OCI-LY3 (cell line): ENCODE results near the gene CDA.

ENCODE experiments used
- H2AFZ ChIP-seq: fragments of 200-600, 300-600 bp; shearing (Covaris generic); 2 replicates; pipeline ENCODE4 v1.6.0; 2014; ENCODE audit warnings: antibody characterized with exemption, low read depth, low read length
- H3K27ac ChIP-seq: fragments of 200-600, 300-600 bp; sonication (generic); 2 replicates; pipeline ENCODE4 v1.5.1; 2014; ENCODE audit warnings: mild to moderate bottlenecking, low read length, moderate library complexity, mixed read lengths
- H3K27me3 ChIP-seq: fragments of 200-600, 300-600 bp; sonication (generic); 2 replicates; pipeline ENCODE4 v1.6.1; 2014; ENCODE audit warnings: low read depth, low read length, mixed read lengths
- H3K36me3 ChIP-seq: fragments of 200-600, 300-600 bp; sonication (generic); replicated peaks from 2 replicates; pipeline ENCODE3; 2014; ENCODE audit warnings: low read depth, low read length, mixed read lengths
- H3K4me1 ChIP-seq: fragments of 300-600, 200-600 bp; sonication (generic); 2 replicates; pipeline ENCODE4 v1.6.1; 2014; ENCODE audit warnings: low read length, mixed read lengths
- H3K4me2 ChIP-seq: fragments of 200-600, 300-600 bp; sonication (generic); 2 replicates; pipeline ENCODE4 v1.6.1; 2014; ENCODE audit warnings: low read length, mixed read lengths
- H3K4me3 ChIP-seq: fragments of 300-600, 200-600 bp; sonication (generic); 2 replicates; pipeline ENCODE4 v1.5.1; 2014; ENCODE audit warnings: antibody characterized with exemption, mild to moderate bottlenecking, low read length, moderate library complexity
- H3K79me2 ChIP-seq: fragments of 300-600, 200-600 bp; shearing (Covaris generic); 2 replicates; pipeline ENCODE4 v1.6.1; 2014; ENCODE audit warnings: mild to moderate bottlenecking, low read length, mixed read lengths
- H3K9ac ChIP-seq: fragments of 300-600, 200-600 bp; shearing (Covaris generic); 2 replicates; pipeline ENCODE4 v1.6.0; 2014; ENCODE audit warnings: mild to moderate bottlenecking, low read length, moderate library complexity
- H3K9me3 ChIP-seq: fragments of 200-600, 300-600 bp; shearing (Covaris generic); 2 replicates; pipeline ENCODE4 v1.6.1; 2014; ENCODE audit warnings: low read length, mixed read lengths; ENCODE audit not compliant: insufficient read depth
- H4K20me1 ChIP-seq: fragments of 200-600, 300-600 bp; sonication (generic); 2 replicates; pipeline ENCODE4 v1.6.1; 2016; ENCODE audit warnings: low read length, mixed read lengths; ENCODE audit not compliant: insufficient read depth
- EZH2phosphoT487 ChIP-seq: fragments of 200-600 bp; shearing (Covaris generic); IDR thresholded peaks from 2 replicates; pipeline ENCODE4 v1.6.1; 2018; ENCODE audit warnings: antibody characterized with exemption, mixed run types, low read depth
- TF ChIP-seq, protein P1 (sequence below): fragments of 200-600, 300-600 bp; sonication (generic); IDR thresholded peaks from 2 replicates; pipeline ENCODE4 v1.5.1; 2014; ENCODE audit warnings: antibody characterized with exemption, low read length, low read depth

Gene CDA

DNA sequence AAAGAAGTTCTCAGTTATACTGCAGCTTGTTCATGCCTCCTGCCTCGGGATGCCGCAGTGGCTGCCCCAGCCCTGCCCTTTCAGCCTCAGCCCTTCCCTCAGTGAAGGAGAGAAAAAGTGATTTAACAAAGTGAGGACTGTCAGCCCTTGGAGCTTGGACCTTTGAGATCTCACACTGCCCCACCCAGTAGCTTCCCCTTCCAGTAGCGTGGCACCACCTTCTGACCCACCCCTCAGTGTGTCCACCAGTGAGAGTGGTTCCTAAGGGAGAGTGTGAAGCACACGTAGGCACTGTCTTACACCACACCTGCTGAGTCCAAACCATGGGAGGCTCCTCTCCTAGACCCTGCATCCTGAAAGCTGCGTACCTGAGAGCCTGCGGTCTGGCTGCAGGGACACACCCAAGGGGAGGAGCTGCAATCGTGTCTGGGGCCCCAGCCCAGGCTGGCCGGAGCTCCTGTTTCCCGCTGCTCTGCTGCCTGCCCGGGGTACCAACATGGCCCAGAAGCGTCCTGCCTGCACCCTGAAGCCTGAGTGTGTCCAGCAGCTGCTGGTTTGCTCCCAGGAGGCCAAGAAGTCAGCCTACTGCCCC, at the start of gene CDA:
Gene CDA, plus strand, starts transcription at position 464 of the 592 bp plus-strand sequence. Its CDS starts 33 bp downstream, at position 497.
- no peaks in the 10 kb centered on the region for H3K36me3 ChIP-seq
- no peak within 1 kb of the TSS for H3K9ac ChIP-seq
- no peak for TF ChIP-seq EZH2phosphoT487
- TF ChIP-seq, protein P1, sequence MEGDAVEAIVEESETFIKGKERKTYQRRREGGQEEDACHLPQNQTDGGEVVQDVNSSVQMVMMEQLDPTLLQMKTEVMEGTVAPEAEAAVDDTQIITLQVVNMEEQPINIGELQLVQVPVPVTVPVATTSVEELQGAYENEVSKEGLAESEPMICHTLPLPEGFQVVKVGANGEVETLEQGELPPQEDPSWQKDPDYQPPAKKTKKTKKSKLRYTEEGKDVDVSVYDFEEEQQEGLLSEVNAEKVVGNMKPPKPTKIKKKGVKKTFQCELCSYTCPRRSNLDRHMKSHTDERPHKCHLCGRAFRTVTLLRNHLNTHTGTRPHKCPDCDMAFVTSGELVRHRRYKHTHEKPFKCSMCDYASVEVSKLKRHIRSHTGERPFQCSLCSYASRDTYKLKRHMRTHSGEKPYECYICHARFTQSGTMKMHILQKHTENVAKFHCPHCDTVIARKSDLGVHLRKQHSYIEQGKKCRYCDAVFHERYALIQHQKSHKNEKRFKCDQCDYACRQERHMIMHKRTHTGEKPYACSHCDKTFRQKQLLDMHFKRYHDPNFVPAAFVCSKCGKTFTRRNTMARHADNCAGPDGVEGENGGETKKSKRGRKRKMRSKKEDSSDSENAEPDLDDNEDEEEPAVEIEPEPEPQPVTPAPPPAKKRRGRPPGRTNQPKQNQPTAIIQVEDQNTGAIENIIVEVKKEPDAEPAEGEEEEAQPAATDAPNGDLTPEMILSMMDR, result no peak
- no peaks in the 10 kb centered on the region for H3K9me3 ChIP-seq
- 0 out of 2 replicates have a peak, but pooled peaks cover 1% of the 10 kb centered on the region for H3K4me1 ChIP-seq
- no peak within 1 kb of the TSS for H3K27ac ChIP-seq
- no peaks in the 10 kb centered on the region for H3K79me2 ChIP-seq
- H3K4me3 ChIP-seq, result no peak within 1 kb of the TSS
- peaks cover 5% of the 10 kb centered on the region; the same call in 1 of the 2 replicates for H3K27me3 ChIP-seq
- no peaks in the 10 kb centered on the region for H4K20me1 ChIP-seq
- no peak within 1 kb of the TSS for H3K4me2 ChIP-seq
- no peak within 1 kb of the TSS for H2AFZ ChIP-seq

DNA sequence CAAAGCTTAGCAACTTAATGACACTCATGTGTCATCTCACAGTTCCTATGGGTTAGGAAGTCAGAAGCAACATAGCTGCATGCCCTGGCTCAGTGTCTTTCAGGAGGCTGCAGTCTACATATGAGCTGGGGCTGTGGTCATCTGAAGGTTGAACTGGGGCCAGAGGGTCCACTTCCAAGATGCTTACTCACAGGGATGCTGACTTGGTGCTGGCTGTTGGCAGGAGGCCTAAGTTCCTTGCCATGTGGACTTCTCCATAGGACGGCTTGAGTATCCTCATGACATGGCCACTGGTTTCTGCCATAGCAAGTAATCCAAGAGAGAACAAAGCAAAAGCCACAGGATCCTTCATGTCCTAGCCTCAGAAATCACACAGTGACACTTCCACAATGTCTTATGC, 48.6 kb upstream of the CDA start:
- 0 out of 2 replicates have a peak, but pooled peaks cover under 1% of the 10 kb centered on the region for H3K27me3 ChIP-seq
- H3K4me1 ChIP-seq, result no peaks in the 10 kb centered on the region

GRCh38 chr1:20546637-20547036, 42.3 kb upstream of the CDA start:
- Histone ChIP-seq H3K27ac (no peak overlapping the region), H4K20me1 (no peaks in the 10 kb centered on the region), H2AFZ (no peak overlapping the region), H3K4me1 (no peaks in the 10 kb centered on the region), H3K4me3 (no peak overlapping the region), H3K27me3 (peaks cover 6% of the 10 kb centered on the region; the same call in 1 of the 2 replicates), H3K9ac (no peak overlapping the region), H3K79me2 (no peaks in the 10 kb centered on the region), H3K9me3 (no peaks in the 10 kb centered on the region), H3K4me2 (no peak overlapping the region), H3K36me3 (no peaks in the 10 kb centered on the region)
- TF ChIP-seq, protein P1, result no peak
- no peak for TF ChIP-seq EZH2phosphoT487

More for the DNA sequence above, 48.6 kb upstream of the CDA start:
- no peak overlapping the region for H2AFZ ChIP-seq
- H3K4me3 ChIP-seq, result no peak overlapping the region
- H3K9ac ChIP-seq, result no peak overlapping the region
- no peaks in the 10 kb centered on the region for H3K9me3 ChIP-seq
- no peaks in the 10 kb centered on the region for H3K79me2 ChIP-seq
- H3K36me3 ChIP-seq, result no peaks in the 10 kb centered on the region
- H3K27ac ChIP-seq, result no peak overlapping the region
- H4K20me1 ChIP-seq, result no peaks in the 10 kb centered on the region
- H3K4me2 ChIP-seq, result no peak overlapping the region
- no peak for TF ChIP-seq EZH2phosphoT487
- TF ChIP-seq, protein P1, result no peak

- no peaks in the 10 kb centered on the region for H3K36me3 ChIP-seq
- H3K27me3 ChIP-seq, result peaks cover 3% of the 10 kb centered on the region; the same call in 1 of the 2 replicates
- no peaks in the 10 kb centered on the region for H3K4me1 ChIP-seq
- no peaks in the 10 kb centered on the region for H4K20me1 ChIP-seq
- no peak overlapping the region for H3K27ac ChIP-seq
- no peaks in the 10 kb centered on the region for H3K9me3 ChIP-seq
- H3K4me2 ChIP-seq, result no peak overlapping the region
- no peak for TF ChIP-seq EZH2phosphoT487
- TF ChIP-seq, protein P1, result no peak
- no peak overlapping the region for H2AFZ ChIP-seq
- no peaks in the 10 kb centered on the region for H3K79me2 ChIP-seq
- no peak overlapping the region for H3K9ac ChIP-seq
- no peak overlapping the region for H3K4me3 ChIP-seq
These were observed 37.7 kb upstream of the CDA start for GRCh38 chr1:20551161-20551560.
